Measurements from ENCODE around the gene FXYD6. TPM values are rescaled to one million over a fixed set of nuclear protein-coding genes. Genes with fewer than 3 reads are reported as not detected.

Gene FXYD6
- total and polyA plus RNA-seq, 2 of the 8 experiments (the other 6 are each of a cell fraction or from before 2014, with no cell fraction given), result 44.6 to 117 TPM

- TF ChIP-seq CTBP2 (IDR thresholded peaks at IDR 0.05; ENCODE audit: borderline replicate concordance, insufficient read depth, insufficient read length, low read length), result no peak
- TF ChIP-seq CHD1 (IDR thresholded peaks at IDR 0.05; ENCODE audit: low read depth, low read length), result no peak
- no peak for TF ChIP-seq PHF8 (conservative IDR thresholded peaks at IDR 0.05; ENCODE audit: low read depth, low read length)
- TF ChIP-seq RNF2 (IDR thresholded peaks at IDR 0.05; ENCODE audit: borderline replicate concordance, low read depth, low read length, missing control alignments, poor library complexity, severe bottlenecking), result no peak
Observed at GRCh38 chr11:117837070-117837776, 39.2 kb downstream of the FXYD6 start (continued).
